ENCODE results near the gene P3R3URF. TPM values are rescaled to one million over a fixed set of nuclear protein-coding genes. Genes with fewer than 3 reads are reported as not detected.
A peak's percentile ranks its signal among the peaks of the same experiment; 100 is the strongest.

The P3R3URF gene
- polyA plus RNA-seq, 1 donor from 2014 or later = not detected

- Mint-ChIP-seq H3K27me3 (peaks cover 5% of the 10 kb centered on the region), H3K36me3 (no peaks in the 10 kb centered on the region), H3K4me1 (peaks cover 13 to 20% (median 17%) of the 10 kb centered on the region in 3 donors), H3K27ac (peak overlapping the region in 2 of 3 donors; percentile 25 to 63), H3K4me3 (peak overlapping the region in 1 of 4 donors; percentile 57), H3K9me3 (no peaks in the 10 kb centered on the region)
These were observed 4.9 kb downstream of the P3R3URF start for GRCh38 chr1:46171351-46171750.

GRCh38 chr1:46169811-46170454 is 6.4 kb downstream of the P3R3URF start:
- no peaks in the 10 kb centered on the region for H3K36me3 Mint-ChIP-seq

GRCh38 chr1:46168477-46168876 is 7.8 kb downstream of the P3R3URF start:
- H3K4me3 Mint-ChIP-seq = peak overlapping the region in 2 of 4 donors; percentile 87
- H3K27ac Mint-ChIP-seq = no peak overlapping the region
- no peaks in the 10 kb centered on the region for H3K36me3 Mint-ChIP-seq
- H3K27me3 Mint-ChIP-seq = peaks cover 7% of the 10 kb centered on the region
- no peaks in the 10 kb centered on the region for H3K9me3 Mint-ChIP-seq
- peaks cover 16 to 23% (median 19%) of the 10 kb centered on the region in 3 donors for H3K4me1 Mint-ChIP-seq

More at GRCh38 chr1:46169811-46170454, 6.4 kb downstream of the P3R3URF start:
- H3K27ac Mint-ChIP-seq = no peak overlapping the region
- H3K9me3 Mint-ChIP-seq = no peaks in the 10 kb centered on the region
- H3K27me3 Mint-ChIP-seq = peaks cover 5% of the 10 kb centered on the region
- H3K4me3 Mint-ChIP-seq = peak overlapping the region in 1 of 4 donors; percentile 18
- peaks cover 16 to 23% (median 19%) of the 10 kb centered on the region in 3 donors for H3K4me1 Mint-ChIP-seq

GRCh38 chr1:46166521-46167462 is 9.5 kb downstream of the P3R3URF start:
- peaks cover 9 to 20% (median 15%) of the 10 kb centered on the region in 3 donors for H3K4me1 Mint-ChIP-seq
- peak overlapping the region; percentile 72 to 77 (median 76) for H3K27ac Mint-ChIP-seq
- peak overlapping the region; percentile 85 to 98 (median 91) for H3K4me3 Mint-ChIP-seq
- H3K27me3 Mint-ChIP-seq = peaks cover 7% of the 10 kb centered on the region
- H3K36me3 Mint-ChIP-seq = no peaks in the 10 kb centered on the region
- no peaks in the 10 kb centered on the region for H3K9me3 Mint-ChIP-seq

DNA sequence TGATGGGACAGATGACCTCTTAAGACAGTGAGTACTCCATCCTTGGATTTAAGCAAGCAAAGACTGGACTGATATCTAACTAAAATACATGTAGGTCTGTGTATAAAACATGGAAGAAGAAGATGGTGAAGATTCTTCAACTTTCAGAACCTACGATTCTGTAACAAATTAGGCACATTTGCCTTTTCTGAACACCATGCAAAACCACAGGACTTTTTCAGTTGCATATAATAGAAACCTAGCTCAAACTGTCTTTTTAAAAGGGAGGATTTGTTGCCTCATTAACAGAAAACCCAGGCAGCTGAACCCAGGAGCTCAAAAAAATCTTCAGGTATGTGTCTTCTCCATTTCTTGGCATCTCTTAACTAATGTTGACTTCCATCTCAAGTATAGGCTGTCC is 16.1 kb downstream of the P3R3URF start:
- no peaks in the 10 kb centered on the region for H3K36me3 Mint-ChIP-seq
- H3K9me3 Mint-ChIP-seq = no peaks in the 10 kb centered on the region
- no peak overlapping the region for H3K27ac Mint-ChIP-seq
- H3K4me3 Mint-ChIP-seq = no peak overlapping the region
- H3K27me3 Mint-ChIP-seq = peaks cover 2% of the 10 kb centered on the region
- no peaks in the 10 kb centered on the region for H3K4me1 Mint-ChIP-seq

- Mint-ChIP-seq H3K9me3 (no peaks in the 10 kb centered on the region), H3K4me1 (no peaks in the 10 kb centered on the region), H3K36me3 (no peaks in the 10 kb centered on the region), H3K4me3 (no peak overlapping the region), H3K27ac (no peak overlapping the region), H3K27me3 (no peaks in the 10 kb centered on the region)
These were observed 16.8 kb downstream of the P3R3URF start for GRCh38 chr1:46159516-46159915.

DNA sequence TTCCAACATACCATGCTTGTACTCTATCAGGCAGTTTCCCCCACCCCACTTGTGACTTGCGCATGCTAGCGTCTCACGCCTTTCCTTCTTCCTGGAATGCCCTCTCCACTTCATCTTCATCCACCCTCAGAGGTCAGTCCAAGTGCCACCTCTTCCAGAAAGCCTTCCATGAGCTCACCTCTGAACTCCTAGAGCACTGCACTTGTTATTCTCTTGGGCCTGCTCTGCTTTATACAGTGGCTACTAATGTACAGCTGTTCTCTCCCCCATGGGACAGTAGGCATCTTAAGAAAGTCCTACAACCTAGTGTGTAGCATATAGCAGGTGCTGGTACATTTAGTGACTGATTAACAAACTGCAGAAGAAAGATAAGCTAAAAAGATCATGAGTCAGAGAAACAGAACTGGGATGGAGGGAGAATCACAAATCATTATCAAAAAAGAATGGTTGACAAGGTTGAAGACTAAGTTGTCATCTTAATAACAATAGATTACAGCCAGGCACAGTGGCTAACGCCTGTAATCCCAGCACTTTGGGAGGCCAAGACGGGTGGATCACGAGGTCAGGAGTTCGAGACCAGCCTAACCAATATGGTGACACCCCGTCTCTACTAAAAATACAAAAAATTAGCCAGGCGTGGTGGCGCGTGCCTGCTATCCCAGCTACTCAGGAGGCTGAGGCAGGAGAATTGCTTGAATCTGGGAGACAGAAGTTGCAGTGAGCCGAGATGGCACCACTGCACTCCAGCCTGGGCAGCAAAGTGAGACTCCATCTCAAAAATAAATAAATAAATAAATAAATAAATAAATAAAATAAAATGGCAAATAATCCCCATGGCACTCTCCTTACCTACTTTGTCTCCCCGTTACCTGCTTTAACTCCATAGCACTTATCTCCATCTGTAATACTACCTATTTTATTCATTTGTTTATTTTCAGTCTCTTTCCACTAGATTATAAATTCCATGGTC is 17.7 kb downstream of the P3R3URF start:
- H3K4me3 Mint-ChIP-seq = no peak overlapping the region
- H3K9me3 Mint-ChIP-seq = no peaks in the 10 kb centered on the region
- no peak overlapping the region for H3K27ac Mint-ChIP-seq
- no peaks in the 10 kb centered on the region for H3K4me1 Mint-ChIP-seq
- H3K27me3 Mint-ChIP-seq = no peaks in the 10 kb centered on the region
- H3K36me3 Mint-ChIP-seq = no peaks in the 10 kb centered on the region

DNA sequence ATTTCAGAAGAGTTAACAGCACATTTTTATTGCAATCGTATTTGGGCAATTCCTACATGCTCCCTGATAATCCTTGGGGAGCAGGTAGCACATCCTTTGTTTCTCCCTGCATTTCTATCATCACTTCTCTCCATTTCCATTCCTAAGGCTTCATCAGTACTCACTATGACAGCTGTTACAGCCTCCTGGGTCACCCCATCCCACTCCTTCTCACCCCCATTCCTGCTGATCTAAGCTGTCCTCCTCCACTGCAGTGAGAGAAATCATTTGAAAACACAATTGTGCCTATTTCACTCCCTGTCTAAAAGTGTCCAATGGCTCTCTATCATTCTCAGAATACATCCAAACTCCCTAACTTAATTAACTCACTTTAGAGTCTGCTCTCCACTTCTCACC is 18.4 kb downstream of the P3R3URF start:
- Mint-ChIP-seq H3K9me3 (no peaks in the 10 kb centered on the region), H3K4me1 (no peaks in the 10 kb centered on the region), H3K27ac (no peak overlapping the region), H3K4me3 (no peak overlapping the region), H3K27me3 (no peaks in the 10 kb centered on the region), H3K36me3 (no peaks in the 10 kb centered on the region)

DNA sequence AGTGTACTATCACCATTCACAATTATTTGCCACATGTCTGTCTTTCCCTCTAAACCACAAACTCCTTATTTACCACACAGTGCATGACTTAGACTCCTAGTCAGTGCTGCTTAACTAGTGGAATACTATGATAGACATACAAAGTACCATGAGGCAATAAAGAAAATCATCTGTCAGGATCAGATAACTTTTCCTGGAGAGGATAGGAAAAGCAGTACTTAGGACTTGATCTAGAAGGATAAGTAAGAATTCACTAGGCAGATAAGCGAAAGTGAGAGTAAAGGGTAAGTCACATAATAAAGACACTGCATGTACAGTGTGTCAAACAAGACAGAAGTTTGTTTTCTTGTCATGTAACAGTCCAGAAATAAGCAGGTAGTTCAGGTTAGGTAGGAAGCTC is 22.6 kb downstream of the P3R3URF start:
- Mint-ChIP-seq H3K4me1 (no peaks in the 10 kb centered on the region), H3K36me3 (no peaks in the 10 kb centered on the region), H3K4me3 (no peak overlapping the region), H3K9me3 (no peaks in the 10 kb centered on the region), H3K27ac (no peak overlapping the region), H3K27me3 (no peaks in the 10 kb centered on the region)

GRCh38 chr1:46153228-46153627 is 23.1 kb downstream of the P3R3URF start:
- no peaks in the 10 kb centered on the region for H3K4me1 Mint-ChIP-seq

DNA sequence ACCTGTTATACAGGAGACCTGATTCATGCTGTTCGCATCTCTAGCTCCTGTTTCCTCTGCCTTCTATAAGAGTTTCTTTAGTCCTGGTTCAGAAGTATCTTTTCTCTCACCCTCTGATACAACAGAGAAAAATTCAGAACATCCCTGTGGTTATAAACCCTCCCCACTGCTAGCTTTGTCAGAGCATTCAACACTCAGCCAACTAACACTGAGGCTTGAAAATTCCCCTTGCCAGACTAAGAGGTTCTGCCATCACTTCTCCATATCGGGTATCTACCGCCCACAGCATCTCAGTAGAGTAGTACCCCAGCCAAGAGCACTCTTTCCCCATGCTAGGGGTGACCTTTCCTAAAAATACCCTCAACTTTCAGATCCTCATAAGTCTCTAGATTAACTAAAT is 24.3 kb downstream of the P3R3URF start:
- peaks cover 0 to 3% (median 0%) of the 10 kb centered on the region in 3 donors for H3K9me3 Mint-ChIP-seq
- no peak overlapping the region for H3K27ac Mint-ChIP-seq

More at GRCh38 chr1:46153228-46153627, 23.1 kb downstream of the P3R3URF start:
- H3K36me3 Mint-ChIP-seq = no peaks in the 10 kb centered on the region
- no peak overlapping the region for H3K4me3 Mint-ChIP-seq
- H3K27me3 Mint-ChIP-seq = no peaks in the 10 kb centered on the region
- H3K27ac Mint-ChIP-seq = no peak overlapping the region
- H3K9me3 Mint-ChIP-seq = no peaks in the 10 kb centered on the region

GRCh38 chr1:46150085-46150484 is 26.2 kb downstream of the P3R3URF start:
- no peak overlapping the region for H3K27ac Mint-ChIP-seq
- H3K36me3 Mint-ChIP-seq = no peaks in the 10 kb centered on the region
- no peaks in the 10 kb centered on the region for H3K4me1 Mint-ChIP-seq
- H3K4me3 Mint-ChIP-seq = no peak overlapping the region
- H3K9me3 Mint-ChIP-seq = peaks cover 0 to 3% (median 0%) of the 10 kb centered on the region in 3 donors
- H3K27me3 Mint-ChIP-seq = no peaks in the 10 kb centered on the region

More for the DNA sequence above, 24.3 kb downstream of the P3R3URF start:
- Mint-ChIP-seq H3K27me3 (no peaks in the 10 kb centered on the region), H3K4me3 (peak overlapping the region in 1 of 4 donors; percentile 34), H3K36me3 (no peaks in the 10 kb centered on the region), H3K4me1 (no peaks in the 10 kb centered on the region)

- Mint-ChIP-seq H3K36me3 (no peaks in the 10 kb centered on the region), H3K4me1 (no peaks in the 10 kb centered on the region), H3K4me3 (no peak overlapping the region), H3K27me3 (no peaks in the 10 kb centered on the region), H3K27ac (no peak overlapping the region), H3K9me3 (peaks cover 0 to 3% (median 0%) of the 10 kb centered on the region in 3 donors)
These were observed 28.0 kb downstream of the P3R3URF start for GRCh38 chr1:46148318-46148717.

- Mint-ChIP-seq H3K4me3 (no peak overlapping the region), H3K27me3 (peaks cover 13% of the 10 kb centered on the region), H3K36me3 (no peaks in the 10 kb centered on the region), H3K27ac (no peak overlapping the region), H3K9me3 (no peaks in the 10 kb centered on the region), H3K4me1 (peaks cover 5 to 8% (median 7%) of the 10 kb centered on the region in 3 donors)
These were observed 38.4 kb downstream of the P3R3URF start for GRCh38 chr1:46137916-46138315.
